Cerebellar nuclear complex (tissue), 1 donor: ENCODE results near the gene TANGO2.
"Not testable (repeated sequence)": the region's sequence is repeated elsewhere in the genome, so short reads cannot be mapped to it uniquely, and the experiment has no call there.

Experiments used
- DNase-seq, 2 experiments: peaks; one replicate each; lab custom pipeline; 2025; lab: John Stamatoyannopoulos, UW

The TANGO2 gene

GRCh38 chr22:20065896-20066616 is 45.1 kb downstream of the TANGO2 start:
- no peak for DNase-seq

GRCh38 chr22:20066617-20067383 is 45.9 kb downstream of the TANGO2 start:
- no peak for DNase-seq

DNA sequence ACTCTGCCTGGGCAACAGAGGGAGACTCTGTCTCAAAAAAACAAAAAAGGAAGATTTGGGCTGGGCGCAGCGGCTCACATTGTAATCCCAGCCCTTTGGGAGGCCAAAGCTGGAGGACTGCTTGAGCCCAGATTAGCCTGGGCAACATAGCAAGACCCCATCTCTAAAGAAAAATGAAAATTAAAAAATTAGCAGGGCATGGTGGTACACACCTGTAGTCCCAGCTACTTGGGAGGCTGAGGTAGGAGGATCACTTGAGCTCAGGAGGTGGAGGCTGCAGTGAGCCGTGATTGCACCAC is 46.4 kb downstream of the TANGO2 start:
- not testable (repeated sequence) for DNase-seq

DNA sequence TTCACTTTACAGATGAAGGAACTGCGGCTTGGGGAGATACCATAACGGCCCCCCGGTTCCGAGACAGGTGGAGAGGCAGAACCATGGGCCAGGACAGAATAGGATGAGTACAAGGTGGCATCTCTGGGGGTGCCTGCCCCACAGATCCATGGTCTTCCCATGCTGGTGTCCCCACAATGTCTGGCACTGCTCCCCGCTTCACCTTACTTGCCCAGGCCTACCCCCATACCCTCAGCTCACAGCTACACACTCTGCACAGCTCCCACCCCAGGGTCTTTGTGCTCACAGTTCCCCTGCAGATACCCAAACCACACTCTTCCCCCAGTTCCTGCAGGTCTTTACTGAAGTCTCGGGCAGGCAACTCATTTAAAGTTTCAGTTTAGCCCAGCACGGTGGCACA is 47.7 kb downstream of the TANGO2 start:
- DNase-seq, result no peak

DNA sequence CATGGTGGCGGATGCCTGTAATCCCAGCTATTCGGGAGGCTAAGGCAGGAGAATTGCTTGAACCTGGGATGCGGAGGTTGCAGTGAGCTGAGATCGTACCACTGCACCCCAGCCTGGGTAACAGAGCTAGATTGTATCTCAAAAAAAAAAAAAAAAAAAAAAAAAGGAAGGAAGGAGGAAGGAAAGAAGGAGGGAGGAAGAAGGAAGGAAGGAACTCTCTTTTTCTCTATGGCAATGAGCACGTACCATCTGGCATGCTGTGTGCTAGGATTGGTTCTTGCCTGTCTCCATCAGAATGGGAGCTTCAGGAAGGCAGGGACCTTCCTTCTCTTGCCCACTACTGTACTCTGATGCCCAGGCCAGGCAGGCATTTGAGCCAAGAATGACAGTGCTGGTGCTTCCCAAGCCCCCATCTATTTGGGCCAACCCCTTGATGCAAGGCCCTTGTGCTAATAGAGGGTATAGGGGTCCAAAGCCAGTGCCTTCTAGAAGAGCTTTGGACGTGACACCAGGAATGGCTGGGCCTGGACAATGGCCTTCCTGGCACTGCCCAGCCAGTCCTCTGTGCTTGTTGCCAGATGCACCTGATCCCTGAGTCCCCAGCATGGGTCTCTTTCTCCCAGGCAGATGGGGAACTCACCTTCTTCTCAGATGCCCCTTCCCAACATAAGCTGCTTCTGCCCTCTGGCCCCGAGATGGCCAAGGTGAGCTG is 48.6 kb downstream of the TANGO2 start:
- no peak for DNase-seq

DNA sequence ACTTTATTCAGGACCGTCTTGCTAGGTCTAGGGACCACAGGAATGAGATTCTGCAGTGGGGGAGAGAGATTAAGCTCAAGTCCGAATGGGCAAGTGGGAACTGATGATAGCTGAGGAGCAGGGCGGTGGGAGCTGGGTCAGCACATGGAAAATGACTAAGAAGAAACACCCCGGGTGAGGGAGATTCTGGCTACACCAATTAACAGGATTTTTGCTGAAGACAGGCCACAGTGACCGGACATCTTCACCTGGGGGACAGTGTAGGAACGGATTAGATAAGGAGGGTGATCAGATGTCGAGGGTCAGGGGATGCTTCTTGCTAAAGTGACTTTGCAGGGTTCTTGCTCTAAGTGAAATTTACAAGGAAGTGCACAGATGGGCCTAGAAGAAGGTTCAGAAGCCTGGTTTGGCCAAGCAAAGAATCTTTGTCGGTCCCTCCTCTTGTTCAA is 50.6 kb downstream of the TANGO2 start:
- DNase-seq, result no peak

DNA sequence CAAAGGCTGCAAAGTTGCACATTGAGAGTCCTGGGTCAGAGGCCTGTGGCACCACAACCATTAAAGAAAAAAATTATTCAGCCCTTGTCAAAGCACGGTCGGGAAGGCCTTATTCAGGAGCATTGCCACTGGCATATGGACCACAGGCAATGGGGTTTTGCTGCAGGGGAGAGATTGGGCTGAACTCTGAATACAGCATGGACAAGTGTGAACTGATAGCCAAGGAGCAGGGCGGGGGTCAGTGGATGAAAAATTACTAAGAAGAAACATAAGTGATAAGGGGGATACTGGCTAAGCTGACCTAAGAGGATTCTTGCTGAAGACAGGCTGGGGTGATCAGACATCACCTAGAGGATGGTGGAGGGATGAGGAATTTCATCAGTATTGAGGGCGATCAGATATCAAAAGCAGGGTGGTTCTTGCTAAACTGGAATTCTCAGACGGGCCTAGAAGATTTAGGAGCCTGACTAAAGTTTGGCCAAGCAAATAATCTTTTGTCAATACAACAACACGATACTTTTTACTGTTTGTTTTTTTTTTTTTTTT is 55.8 kb downstream of the TANGO2 start:
- DNase-seq, result no peak

GRCh38 chr22:20079745-20080444 is 59.0 kb downstream of the TANGO2 start, which contains the start of gene DGCR8:
Gene DGCR8, plus strand, starts transcription at chr22:20080241. Its CDS starts 5,723 bp downstream, at chr22:20085964.
- DNase-seq, result peak in 1 of 2 experiments; percentile 77

GRCh38 chr22:20080445-20080775 is 59.5 kb downstream of the TANGO2 start:
- no peak for DNase-seq

GRCh38 chr22:20080776-20081654 is 60.1 kb downstream of the TANGO2 start:
- DNase-seq, result no peak

DNA sequence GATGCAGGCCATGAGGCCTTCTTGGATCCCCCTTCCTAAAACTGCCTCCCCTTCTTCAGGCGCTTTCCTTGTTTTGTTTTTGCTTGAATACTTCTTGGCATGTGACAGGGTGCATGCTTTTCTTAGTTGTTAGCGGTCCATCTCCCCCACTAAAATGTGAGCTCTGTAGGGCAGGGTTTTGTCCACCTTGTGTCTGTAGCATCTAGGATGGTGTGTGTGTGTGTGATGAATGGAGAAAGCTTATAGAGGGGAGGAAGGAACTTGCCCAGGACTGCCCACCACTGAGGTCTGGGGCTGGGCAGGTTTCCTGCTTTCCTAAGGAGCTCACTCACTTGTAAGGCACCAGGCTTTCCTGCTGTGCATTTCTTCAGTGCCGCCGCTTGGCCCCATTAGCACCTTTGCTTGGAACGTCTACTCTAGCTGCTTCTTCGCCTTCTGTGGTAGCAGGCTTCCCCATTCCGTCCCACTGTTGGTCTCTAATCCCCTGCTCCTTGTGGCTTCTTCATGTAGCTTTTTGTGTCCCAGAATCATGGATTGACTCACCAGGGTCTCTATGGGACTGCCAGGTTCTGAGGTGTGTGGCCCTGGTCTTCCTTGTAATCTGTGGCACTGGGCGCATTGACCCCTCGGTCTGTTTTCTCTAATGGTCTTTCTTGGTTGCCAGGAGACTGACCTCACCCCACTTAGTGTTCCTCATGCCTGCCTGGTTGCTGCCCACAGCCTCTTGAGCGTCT is 62.4 kb downstream of the TANGO2 start:
- no peak for DNase-seq

DNA sequence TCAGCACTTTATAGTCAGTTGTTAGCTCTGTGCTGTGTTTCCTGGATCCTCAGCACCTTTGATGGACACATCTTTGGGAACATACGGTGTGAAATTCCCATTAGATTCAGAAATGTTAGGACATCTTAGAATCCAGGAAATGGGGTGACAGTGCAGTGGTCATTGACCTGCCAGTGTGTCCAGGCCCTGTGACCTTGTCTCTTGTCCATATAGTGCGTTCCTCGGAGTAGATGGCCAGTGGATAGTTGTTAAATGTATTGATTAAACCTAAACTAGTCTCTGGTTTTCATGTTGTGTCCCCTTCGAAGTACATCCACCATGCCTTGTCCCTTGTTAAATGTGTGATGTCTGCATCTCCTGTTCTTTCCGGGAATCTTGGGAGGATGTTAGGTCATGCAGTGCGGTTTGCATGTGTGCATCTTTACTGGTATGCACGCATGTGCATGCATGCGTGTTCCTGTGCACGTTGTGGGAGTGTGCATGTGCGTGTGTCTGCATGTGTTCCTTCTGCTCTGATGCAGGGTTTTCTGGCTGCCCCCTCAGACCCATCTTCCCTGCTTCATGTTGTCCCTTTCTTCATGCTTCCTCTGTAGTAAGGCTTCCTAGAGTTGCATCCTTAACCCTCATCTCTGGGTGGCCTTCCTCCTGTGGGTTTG is 63.1 kb downstream of the TANGO2 start:
- DNase-seq, result no peak

GRCh38 chr22:20084547-20085413 is 63.9 kb downstream of the TANGO2 start:
- no peak for DNase-seq

GRCh38 chr22:20085651-20086050 is 64.7 kb downstream of the TANGO2 start:
- no peak for DNase-seq

DNA sequence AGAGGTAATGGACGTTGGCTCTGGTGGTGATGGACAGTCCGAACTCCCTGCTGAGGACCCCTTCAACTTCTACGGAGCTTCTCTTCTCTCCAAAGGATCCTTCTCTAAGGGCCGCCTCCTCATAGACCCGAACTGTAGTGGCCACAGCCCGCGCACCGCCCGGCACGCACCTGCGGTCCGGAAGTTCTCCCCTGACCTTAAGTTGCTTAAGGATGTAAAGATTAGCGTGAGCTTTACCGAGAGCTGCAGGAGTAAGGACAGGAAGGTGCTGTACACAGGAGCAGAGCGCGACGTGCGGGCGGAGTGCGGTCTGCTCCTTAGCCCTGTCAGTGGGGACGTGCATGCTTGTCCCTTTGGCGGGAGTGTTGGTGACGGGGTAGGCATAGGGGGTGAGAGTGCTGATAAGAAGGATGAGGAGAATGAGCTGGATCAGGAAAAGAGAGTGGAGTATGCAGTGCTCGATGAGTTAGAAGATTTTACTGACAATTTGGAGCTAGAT is 65.2 kb downstream of the TANGO2 start:
- DNase-seq, result no peak

DNA sequence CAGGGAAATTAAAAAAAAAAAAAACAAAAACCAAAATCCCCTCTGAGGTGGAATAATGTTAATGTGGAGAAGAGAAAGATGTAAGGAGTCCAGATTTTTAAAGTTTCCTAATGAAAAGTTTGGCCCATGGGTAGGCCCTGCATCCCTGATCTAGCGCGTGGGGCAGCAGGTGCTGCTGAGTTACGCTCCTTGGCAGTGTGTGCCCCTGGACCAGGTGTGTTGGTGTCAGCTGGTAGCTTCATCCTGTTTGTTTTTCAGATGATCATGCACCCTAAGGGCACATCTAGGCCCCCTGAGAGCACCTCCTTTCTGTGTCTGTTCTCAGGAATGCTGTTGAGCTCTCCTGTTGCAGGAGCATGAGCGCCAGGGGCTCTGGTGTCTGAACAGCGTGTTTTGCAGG is 65.9 kb downstream of the TANGO2 start:
- DNase-seq, result no peak

DNA sequence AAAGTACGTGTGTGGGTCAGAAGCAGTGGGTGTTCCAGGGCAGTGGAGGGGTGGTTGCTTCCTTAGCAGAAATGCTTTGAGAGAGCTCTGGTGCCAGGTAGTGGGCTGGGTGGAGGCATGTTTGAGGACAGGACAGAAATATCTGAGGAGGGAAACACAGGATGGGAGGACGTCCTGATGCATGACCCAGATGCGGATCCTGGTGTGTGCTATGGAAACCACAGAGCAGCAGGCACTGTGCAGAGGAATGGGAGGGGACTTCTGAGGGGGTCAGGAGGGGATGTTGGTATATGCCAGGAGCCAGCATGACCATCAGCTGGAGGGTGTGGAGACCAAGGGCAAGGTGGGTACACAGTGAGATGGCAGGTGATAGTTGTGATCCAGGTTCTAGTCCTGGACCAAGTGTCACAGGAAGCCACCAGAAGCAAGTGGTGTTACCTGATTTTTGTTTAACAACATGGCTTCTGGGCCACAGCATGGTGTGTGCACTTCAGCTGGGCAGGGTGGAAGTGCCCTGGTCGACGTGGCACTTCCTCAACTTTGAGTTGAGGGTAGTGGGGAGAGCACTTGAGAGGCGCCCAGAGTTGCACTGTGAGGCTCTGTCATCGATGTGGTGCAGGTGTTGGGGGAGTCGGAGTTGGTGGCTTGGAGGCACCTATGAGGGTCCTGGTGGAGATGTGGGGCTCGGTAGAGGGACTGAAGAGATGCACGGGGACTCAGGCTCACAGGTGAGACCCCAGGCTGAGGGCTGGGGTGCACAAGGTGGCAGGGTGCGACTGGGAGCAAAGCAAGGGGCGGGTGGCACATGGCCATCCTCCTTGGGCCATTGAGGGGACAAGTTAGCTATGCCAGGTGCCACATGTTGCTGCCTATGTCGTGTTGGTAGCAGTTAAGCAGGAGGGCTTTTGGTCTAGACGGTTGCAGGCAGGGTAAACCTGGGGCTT is 66.7 kb downstream of the TANGO2 start:
- no peak for DNase-seq

DNA sequence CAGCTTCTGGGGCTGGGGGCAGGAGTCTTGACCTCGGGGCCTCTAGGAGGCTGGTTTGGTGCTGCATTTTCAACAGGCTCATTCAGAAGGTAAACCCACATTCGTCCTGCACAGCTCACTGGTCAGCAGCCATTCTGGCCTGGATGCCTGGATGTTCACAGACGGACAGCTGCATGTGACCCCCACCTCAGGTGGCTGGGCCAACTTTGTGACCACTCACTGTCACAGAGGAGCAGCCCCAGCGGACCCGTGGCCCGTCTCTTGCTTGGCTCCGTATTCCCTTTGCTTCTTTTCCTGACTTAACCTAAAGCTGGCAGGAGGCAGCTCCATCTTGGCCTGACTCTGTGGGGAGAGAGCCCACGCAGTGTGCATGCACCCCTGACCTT is 67.3 kb downstream of the TANGO2 start:
- DNase-seq, result no peak
